SK-N-SH (cell line): ENCODE measurements around the gene RUVBL1.

Source experiments
- CHD2 ChIP-seq: fragments of 150-350 bp; IDR thresholded peaks from 2 replicates; pipeline ENCODE4 v1.6.1; 2018; ENCODE audit warnings: low read length; ENCODE audit not compliant: partially characterized antibody
- CTCF ChIP-seq: fragments of 200-600 bp; sonication (generic); IDR thresholded peaks from 2 replicates; pipeline ENCODE4 v1.6.1; 2017; ENCODE audit warnings: antibody characterized with exemption, mild to moderate bottlenecking, moderate library complexity
- EP300 ChIP-seq, 2 experiments: IDR thresholded peaks; 2 replicates each; pipeline versions ENCODE4 v1.4.0 to v1.6.1; 2012; ENCODE audit warnings: borderline replicate concordance in 1 of 2, low read depth in 1 of 2, low read length in 1 of 2
- FOSL2 ChIP-seq: IDR thresholded peaks from 2 replicates; pipeline ENCODE4 v1.4.0; 2012; ENCODE audit warnings: low read depth, mild to moderate bottlenecking, moderate library complexity, borderline replicate concordance
- FOXJ3 ChIP-seq: sonication (generic); formaldehyde crosslinking; IDR thresholded peaks from 2 replicates; pipeline ENCODE4 v1.5.1; 2020; ENCODE audit warnings: mild to moderate bottlenecking, missing genetic modification reagents
- JUND ChIP-seq: IDR thresholded peaks from 2 replicates; pipeline ENCODE4 v1.4.0; 2012
- POLR2AphosphoS5 ChIP-seq: IDR thresholded peaks from 2 replicates; pipeline ENCODE4 v1.6.1; 2012; ENCODE audit warnings: low read depth, low read length
- RAD21 ChIP-seq: IDR thresholded peaks from 2 replicates; pipeline ENCODE4 v1.6.1; 2012; ENCODE audit warnings: mild to moderate bottlenecking, low read length
- RFX5 ChIP-seq: IDR thresholded peaks from 2 replicates; pipeline ENCODE4 v1.6.1; 2012; ENCODE audit warnings: mild to moderate bottlenecking, improper control_type of control experiment, low read length
- TAF1 ChIP-seq: IDR thresholded peaks from 2 replicates; pipeline ENCODE4 v1.6.1; 2012; ENCODE audit warnings: low read depth, mild to moderate bottlenecking, low read length, moderate library complexity, borderline replicate concordance
- TCF12 ChIP-seq: IDR thresholded peaks from 2 replicates; pipeline ENCODE4 v1.4.0; 2012
- YY1 ChIP-seq: IDR thresholded peaks from 2 replicates; pipeline ENCODE4 v1.4.0; 2012; ENCODE audit warnings: low read depth, mild to moderate bottlenecking

- no peak for TF ChIP-seq POLR2AphosphoS5
- TF ChIP-seq EP300 (IDR thresholded peaks at IDR 0.05; ENCODE audit: borderline replicate concordance in 1 of 2, low read depth in 1 of 2, low read length in 1 of 2) = no peak
- TF ChIP-seq FOXJ3 = no peak
- no peak for TF ChIP-seq CTCF
- TF ChIP-seq FOSL2 = no peak
- TF ChIP-seq CHD2 = no peak
- no peak for TF ChIP-seq RFX5
- no peak for TF ChIP-seq YY1
- no peak for TF ChIP-seq TCF12
- TF ChIP-seq TAF1 = no peak
- TF ChIP-seq RAD21 = no peak
- no peak for TF ChIP-seq JUND
Measured at GRCh38 chr3:128089135-128089534, 34.5 kb downstream of the RUVBL1 start.
